Neuronal stem cell (in vitro differentiated cells): Measurements from ENCODE around the gene HINT3.

Experiments
- DNase-seq: peaks from one replicate; pipeline ENCODE4 v3.0.0-alpha.2; 2013; ENCODE audit warnings: low spot score
- H2AFZ ChIP-seq: one replicate; pipeline ENCODE4 v1.6.1; 2013; ENCODE audit warnings: mild to moderate bottlenecking, low read length, inconsistent platforms
- H2AK5ac ChIP-seq: 2 replicates; pipeline ENCODE4 v1.6.1; 2013; ENCODE audit warnings: low read depth, mild to moderate bottlenecking, inconsistent platforms, low read length, moderate library complexity, mixed read lengths
- H2BK120ac ChIP-seq: 2 replicates; pipeline ENCODE4 v1.6.1; 2013; ENCODE audit warnings: low read depth, mild to moderate bottlenecking, inconsistent platforms, low read length, moderate library complexity, mixed read lengths
- H2BK12ac ChIP-seq: one replicate; pipeline ENCODE4 v1.6.1; 2013; ENCODE audit warnings: low read length, inconsistent platforms
- H2BK15ac ChIP-seq: 2 replicates; pipeline ENCODE4 v1.6.1; 2013; ENCODE audit warnings: mild to moderate bottlenecking, low read length, inconsistent platforms, mixed read lengths
- H2BK5ac ChIP-seq: one replicate; pipeline ENCODE4 v1.6.1; 2013; ENCODE audit warnings: inconsistent platforms, mild to moderate bottlenecking, low read length, moderate library complexity
- H3K14ac ChIP-seq: one replicate; pipeline ENCODE4 v1.6.1; 2013; ENCODE audit warnings: low read length, inconsistent platforms
- H3K18ac ChIP-seq: 2 replicates; pipeline ENCODE4 v1.6.1; 2013; ENCODE audit warnings: low read length, inconsistent platforms
- H3K23ac ChIP-seq: 2 replicates; pipeline ENCODE4 v1.6.1; 2013; ENCODE audit warnings: low read depth, mild to moderate bottlenecking, mixed read lengths, low read length, inconsistent platforms; ENCODE audit not compliant: poor library complexity
- H3K27ac ChIP-seq: replicated peaks from 3 replicates; pipeline ENCODE4 v1.5.1; 2013; ENCODE audit warnings: low read length, inconsistent platforms
- H3K27me3 ChIP-seq, 3 experiments: 2 replicates each; pipeline ENCODE4 v1.6.1; 2013; ENCODE audit warnings: low read length in 3 of 3, mild to moderate bottlenecking in 2 of 3, inconsistent platforms in 1 of 3, low read depth in 1 of 3, mixed read lengths in 1 of 3, moderate library complexity in 1 of 3; ENCODE audit not compliant: control insufficient read depth in 3 of 3, insufficient read depth in 3 of 3
- H3K36me3 ChIP-seq, 2 donors: replicated peaks in 1 of 2; 2 replicates each; pipeline ENCODE4 v1.6.1; 2013; ENCODE audit warnings: low read length in 2 of 2; ENCODE audit not compliant: control insufficient read depth in 2 of 2, insufficient read depth in 2 of 2
- H3K4ac ChIP-seq: 2 replicates; pipeline ENCODE4 v1.6.1; 2013; ENCODE audit warnings: inconsistent platforms, mild to moderate bottlenecking, low read length, moderate library complexity
- H3K4me1 ChIP-seq, 2 donors: 1 replicate in 1 of 2; 2 replicates in 1 of 2; pipeline ENCODE4 v1.6.1; 2013; ENCODE audit warnings: low read length in 2 of 2, low read depth in 1 of 2; ENCODE audit not compliant: control insufficient read depth in 2 of 2, insufficient read depth in 1 of 2
- H3K4me2 ChIP-seq: one replicate; pipeline ENCODE4 v1.6.1; 2013; ENCODE audit warnings: mild to moderate bottlenecking, low read length, inconsistent platforms; ENCODE audit not compliant: insufficient read depth, poor library complexity, severe bottlenecking
- H3K4me3 ChIP-seq, 2 donors: 2 replicates each; pipeline ENCODE4 v1.5.1; 2013; ENCODE audit warnings: low read length in 2 of 2, mild to moderate bottlenecking in 2 of 2, inconsistent platforms in 1 of 2, moderate library complexity in 1 of 2
- H3K79me1 ChIP-seq: one replicate; pipeline ENCODE4 v1.6.1; 2013; ENCODE audit warnings: low read depth, mild to moderate bottlenecking, inconsistent platforms, low read length, moderate library complexity
- H3K9ac ChIP-seq: one replicate; pipeline ENCODE4 v1.6.1; 2013; ENCODE audit warnings: mild to moderate bottlenecking, low read depth, low read length, inconsistent platforms; ENCODE audit not compliant: poor library complexity
- H3K9me3 ChIP-seq, 2 donors: replicated peaks in 1 of 2; 2 replicates each; pipeline versions ENCODE3 to v1.6.1; 2013; ENCODE audit warnings: low read length in 2 of 2, mild to moderate bottlenecking in 2 of 2, inconsistent platforms in 1 of 2, low read depth in 1 of 2, mixed read lengths in 1 of 2, moderate library complexity in 1 of 2; ENCODE audit not compliant: control insufficient read depth in 2 of 2, insufficient read depth in 1 of 2
- H4K8ac ChIP-seq: one replicate; pipeline ENCODE4 v1.6.1; 2013; ENCODE audit warnings: low read depth, mild to moderate bottlenecking, inconsistent platforms, low read length, moderate library complexity
- H4K91ac ChIP-seq: one replicate; pipeline ENCODE4 v1.6.1; 2013; ENCODE audit warnings: low read length, low read depth, mild to moderate bottlenecking, inconsistent platforms; ENCODE audit not compliant: poor library complexity
- WGBS, 2 donors: extraction: QIAGEN DNeasy Blood & Tissue Kit; methylation state at CpG; one replicate each; pipeline ENCODE4 v1.1.7; 2013; ENCODE audit warnings: missing lambda C conversion rate in 2 of 2, mixed read lengths in 1 of 2; ENCODE audit not compliant: insufficient read length in 2 of 2, insufficient replicate concordance in 1 of 2; ENCODE audit errors: extremely low coverage in 2 of 2; 5-methylcytosine and 5-hydroxymethylcytosine counted together

HINT3 gene

GRCh38 chr6:125994670-125995488 is 38.3 kb downstream of the HINT3 start:
- no CpG with 5 or more reads among the region's 5 CpGs for WGBS, 2 donors

GRCh38 chr6:125995972-125996580 is 39.5 kb downstream of the HINT3 start:
- Histone ChIP-seq H3K9ac (no peak overlapping the region), H2BK12ac (no peak overlapping the region), H2BK15ac (no peak overlapping the region), H3K9me3 (no peaks in the 10 kb centered on the region), H3K79me1 (peaks cover 3% of the 10 kb centered on the region), H3K14ac (no peak overlapping the region), H2BK120ac (no peak overlapping the region), H3K27me3 (no peaks in the 10 kb centered on the region), H3K4me1 (no peaks in the 10 kb centered on the region), H3K36me3 (peaks cover 2 to 53% of the 10 kb centered on the region in 2 donors), H2BK5ac (no peak overlapping the region), H4K8ac (no peak overlapping the region), H4K91ac (no peak overlapping the region), H3K18ac (no peak overlapping the region), H3K4me2 (no peak overlapping the region), H2AFZ (no peak overlapping the region), H3K4ac (no peak overlapping the region), H3K27ac (no peak overlapping the region), H3K4me3 (no peak overlapping the region), H2AK5ac (no peak overlapping the region), H3K23ac (no peak overlapping the region)
- WGBS, 2 donors = no CpG with 5 or more reads among the region's 8 CpGs
- DNase-seq = peak; percentile 61

More at GRCh38 chr6:125994670-125995488, 38.3 kb downstream of the HINT3 start:
- no peak overlapping the region for H3K23ac ChIP-seq
- H3K27ac ChIP-seq = no peak overlapping the region
- no peak for DNase-seq
- no peak overlapping the region for H2BK12ac ChIP-seq
- H4K91ac ChIP-seq = no peak overlapping the region
- H3K4me1 ChIP-seq = no peaks in the 10 kb centered on the region
- H3K4me2 ChIP-seq = no peak overlapping the region
- peaks cover 0 to 41% of the 10 kb centered on the region in 2 donors for H3K36me3 ChIP-seq
- no peak overlapping the region for H3K4me3 ChIP-seq
- no peaks in the 10 kb centered on the region for H3K27me3 ChIP-seq
- H2BK15ac ChIP-seq = no peak overlapping the region
- H3K9me3 ChIP-seq = peaks cover 0 to 5% of the 10 kb centered on the region in 2 donors
- no peak overlapping the region for H2BK120ac ChIP-seq
- H3K9ac ChIP-seq = no peak overlapping the region
- H3K18ac ChIP-seq = no peak overlapping the region
- H2BK5ac ChIP-seq = no peak overlapping the region
- no peak overlapping the region for H4K8ac ChIP-seq
- H3K4ac ChIP-seq = no peak overlapping the region
- H3K79me1 ChIP-seq = peaks cover 3% of the 10 kb centered on the region
- no peak overlapping the region for H2AFZ ChIP-seq
- no peak overlapping the region for H3K14ac ChIP-seq
- H2AK5ac ChIP-seq = no peak overlapping the region

GRCh38 chr6:126002755-126003679 is 46.4 kb downstream of the HINT3 start:
- Histone ChIP-seq H3K14ac (no peak overlapping the region), H3K27me3 (no peaks in the 10 kb centered on the region), H2BK12ac (no peak overlapping the region), H3K79me1 (no peaks in the 10 kb centered on the region), H4K91ac (no peak overlapping the region), H2AFZ (no peak overlapping the region), H3K27ac (no peak overlapping the region), H3K9ac (no peak overlapping the region), H3K23ac (no peak overlapping the region), H2BK5ac (no peak overlapping the region), H3K18ac (no peak overlapping the region), H3K4ac (no peak overlapping the region), H3K9me3 (peaks cover 0 to 11% of the 10 kb centered on the region in 2 donors), H2BK15ac (no peak overlapping the region), H3K4me3 (no peak overlapping the region), H2AK5ac (no peak overlapping the region), H3K4me2 (no peak overlapping the region), H4K8ac (no peak overlapping the region), H3K4me1 (no peaks in the 10 kb centered on the region), H3K36me3 (peaks cover 2 to 99% of the 10 kb centered on the region in 2 donors), H2BK120ac (no peak overlapping the region)
- WGBS, 2 donors = no CpG with 5 or more reads among the region's 8 CpGs
- DNase-seq = no peak

GRCh38 chr6:126007800-126008199 is 51.2 kb downstream of the HINT3 start:
- Histone ChIP-seq H3K36me3 (peaks cover 2 to 99% of the 10 kb centered on the region in 2 donors), H3K23ac (no peak overlapping the region)

More at GRCh38 chr6:126007800-126008199, 51.2 kb downstream of the HINT3 start:
- DNase-seq = no peak
- H3K4me3 ChIP-seq = no peak overlapping the region
- H3K18ac ChIP-seq = no peak overlapping the region
- H2BK120ac ChIP-seq = no peak overlapping the region
- peaks cover 0 to 11% of the 10 kb centered on the region in 2 donors for H3K9me3 ChIP-seq
- H3K79me1 ChIP-seq = no peaks in the 10 kb centered on the region
- no peaks in the 10 kb centered on the region for H3K4me1 ChIP-seq
- no peak overlapping the region for H2BK15ac ChIP-seq
- no peak overlapping the region for H3K4ac ChIP-seq
- H3K27me3 ChIP-seq = no peaks in the 10 kb centered on the region
- H4K91ac ChIP-seq = no peak overlapping the region
- no peak overlapping the region for H2BK12ac ChIP-seq
- H2AK5ac ChIP-seq = no peak overlapping the region
- H3K4me2 ChIP-seq = no peak overlapping the region
- H3K14ac ChIP-seq = no peak overlapping the region
- H3K9ac ChIP-seq = no peak overlapping the region
- H3K27ac ChIP-seq = no peak overlapping the region
- H2BK5ac ChIP-seq = no peak overlapping the region
- no peak overlapping the region for H2AFZ ChIP-seq
- no peak overlapping the region for H4K8ac ChIP-seq
